ENCODE measurements around the gene WRAP73. TPM values are rescaled to one million over a fixed set of nuclear protein-coding genes. Genes with fewer than 3 reads are reported as not detected.

WRAP73 gene
- total RNA-seq, 1 donor from 2014 or later, result 15.5 TPM

DNA sequence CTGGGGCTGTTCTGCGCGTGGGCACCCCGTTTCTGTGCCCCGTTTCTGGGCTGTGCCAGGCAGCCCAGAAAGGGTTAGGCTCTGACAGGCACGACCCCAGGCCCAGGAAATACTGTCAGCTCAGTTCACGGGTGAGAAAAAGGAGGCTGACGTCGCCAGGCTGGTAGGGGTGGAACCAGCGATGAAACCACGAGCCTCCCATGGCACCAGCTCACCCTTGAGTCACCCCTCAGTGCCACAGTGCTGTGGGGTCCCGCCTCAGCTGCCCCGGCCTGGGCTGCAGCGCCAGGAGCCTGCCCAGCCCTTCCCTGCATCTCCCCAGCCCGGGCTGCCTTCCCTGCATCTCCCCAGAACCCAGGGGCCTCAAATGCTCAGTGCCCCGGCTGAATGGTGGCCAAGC, 50.1 kb downstream of the WRAP73 start:
- H3K36me3 Mint-ChIP-seq (ENCODE audit: low read depth), result no peaks in the 10 kb centered on the region
- TF ChIP-seq, protein P1, sequence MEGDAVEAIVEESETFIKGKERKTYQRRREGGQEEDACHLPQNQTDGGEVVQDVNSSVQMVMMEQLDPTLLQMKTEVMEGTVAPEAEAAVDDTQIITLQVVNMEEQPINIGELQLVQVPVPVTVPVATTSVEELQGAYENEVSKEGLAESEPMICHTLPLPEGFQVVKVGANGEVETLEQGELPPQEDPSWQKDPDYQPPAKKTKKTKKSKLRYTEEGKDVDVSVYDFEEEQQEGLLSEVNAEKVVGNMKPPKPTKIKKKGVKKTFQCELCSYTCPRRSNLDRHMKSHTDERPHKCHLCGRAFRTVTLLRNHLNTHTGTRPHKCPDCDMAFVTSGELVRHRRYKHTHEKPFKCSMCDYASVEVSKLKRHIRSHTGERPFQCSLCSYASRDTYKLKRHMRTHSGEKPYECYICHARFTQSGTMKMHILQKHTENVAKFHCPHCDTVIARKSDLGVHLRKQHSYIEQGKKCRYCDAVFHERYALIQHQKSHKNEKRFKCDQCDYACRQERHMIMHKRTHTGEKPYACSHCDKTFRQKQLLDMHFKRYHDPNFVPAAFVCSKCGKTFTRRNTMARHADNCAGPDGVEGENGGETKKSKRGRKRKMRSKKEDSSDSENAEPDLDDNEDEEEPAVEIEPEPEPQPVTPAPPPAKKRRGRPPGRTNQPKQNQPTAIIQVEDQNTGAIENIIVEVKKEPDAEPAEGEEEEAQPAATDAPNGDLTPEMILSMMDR (IDR thresholded peaks at IDR 0.05), result no peak
- no peaks in the 10 kb centered on the region for H3K9me3 Mint-ChIP-seq (ENCODE audit: low read depth)
- no peak overlapping the region for H3K27ac Mint-ChIP-seq (ENCODE audit: unreplicated experiment)
- DNase-seq (ENCODE audit: low spot score), result no peak
- peaks cover 4% of the 10 kb centered on the region for H3K27me3 Mint-ChIP-seq (ENCODE audit: low read depth)
- H3K4me3 Mint-ChIP-seq (ENCODE audit: unreplicated experiment), result no peak overlapping the region
- no peaks in the 10 kb centered on the region for H3K4me1 Mint-ChIP-seq (ENCODE audit: low read depth)

DNA sequence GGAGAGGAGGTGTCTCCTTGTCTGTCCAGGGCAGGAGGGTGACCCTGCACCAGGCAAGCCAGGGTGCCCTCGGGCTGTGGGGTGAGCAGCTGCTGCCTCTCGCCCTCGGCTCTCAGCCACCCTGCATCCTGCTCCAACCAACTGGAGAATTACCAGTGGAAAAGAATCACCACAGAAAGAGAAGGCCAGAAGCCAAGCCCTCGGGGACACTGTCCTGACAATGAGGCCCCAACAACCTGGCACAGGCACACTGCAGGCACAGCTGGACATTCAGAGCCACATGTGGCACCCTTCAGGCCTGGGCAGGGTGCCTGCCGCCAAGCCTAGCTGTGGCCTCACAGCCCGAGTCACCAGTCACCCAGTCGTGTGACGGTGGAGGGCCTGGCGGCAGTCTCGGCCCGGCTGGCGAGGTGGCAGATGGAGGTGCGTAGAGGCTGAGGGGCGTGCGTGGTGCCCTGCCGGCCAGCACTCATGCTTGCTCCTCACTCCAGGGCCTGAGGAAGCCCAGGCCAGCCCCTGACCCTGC, 50.6 kb downstream of the WRAP73 start:
- no peak for DNase-seq (ENCODE audit: low spot score)
- TF ChIP-seq, protein P1 (IDR thresholded peaks at IDR 0.05), result no peak

DNA sequence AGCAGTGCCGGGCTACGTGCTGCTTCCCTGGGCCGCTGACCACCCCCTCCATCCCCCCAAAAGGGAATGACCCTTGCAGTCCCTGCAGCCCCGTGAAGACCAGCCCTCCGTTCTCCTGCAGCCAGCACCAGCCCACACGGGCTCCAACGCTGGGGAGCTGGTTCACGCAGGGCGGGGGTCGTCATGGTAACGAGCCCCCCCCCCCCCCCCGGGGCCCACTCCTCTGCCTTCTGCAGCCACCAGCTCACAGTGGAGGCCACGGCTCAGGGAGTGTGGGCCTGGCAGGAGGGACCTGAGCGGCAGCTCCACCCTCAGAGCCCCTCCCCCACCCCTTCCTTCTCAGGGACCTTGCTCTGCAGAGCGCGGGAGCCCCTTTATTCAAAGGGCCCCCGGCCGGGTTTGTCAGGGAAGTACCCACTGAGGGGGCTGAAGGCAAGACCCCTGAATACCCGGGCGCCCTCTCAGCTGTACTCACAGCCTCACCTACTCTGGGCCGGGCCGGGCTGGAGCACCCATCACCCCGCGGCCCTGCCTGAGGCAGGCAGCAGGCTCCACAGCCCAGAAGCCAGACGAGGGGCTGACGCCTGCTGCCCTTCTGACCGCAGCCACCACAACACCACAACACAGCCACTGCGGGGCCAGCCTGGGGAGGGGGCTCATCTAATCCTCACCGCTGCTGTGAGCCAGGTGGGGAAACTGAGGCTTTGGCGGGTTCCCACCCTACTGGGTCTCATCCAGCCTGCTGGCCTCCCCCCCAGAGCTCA, 51.2 kb downstream of the WRAP73 start:
- H3K4me3 Mint-ChIP-seq (ENCODE audit: unreplicated experiment), result no peak overlapping the region
- H3K4me1 Mint-ChIP-seq (ENCODE audit: low read depth), result no peaks in the 10 kb centered on the region
- H3K27me3 Mint-ChIP-seq (ENCODE audit: low read depth), result peaks cover 4% of the 10 kb centered on the region
- no peak overlapping the region for H3K27ac Mint-ChIP-seq (ENCODE audit: unreplicated experiment)
- H3K36me3 Mint-ChIP-seq (ENCODE audit: low read depth), result no peaks in the 10 kb centered on the region
- no peak for DNase-seq (ENCODE audit: low spot score)
- no peaks in the 10 kb centered on the region for H3K9me3 Mint-ChIP-seq (ENCODE audit: low read depth)
- TF ChIP-seq, protein P1 (IDR thresholded peaks at IDR 0.05), result no peak

More for the DNA sequence above, 50.6 kb downstream of the WRAP73 start:
- Mint-ChIP-seq H3K27ac (ENCODE audit: unreplicated experiment) (no peak overlapping the region), H3K36me3 (ENCODE audit: low read depth) (no peaks in the 10 kb centered on the region), H3K27me3 (ENCODE audit: low read depth) (peaks cover 4% of the 10 kb centered on the region), H3K4me1 (ENCODE audit: low read depth) (no peaks in the 10 kb centered on the region), H3K4me3 (ENCODE audit: unreplicated experiment) (no peak overlapping the region), H3K9me3 (ENCODE audit: low read depth) (no peaks in the 10 kb centered on the region)

DNA sequence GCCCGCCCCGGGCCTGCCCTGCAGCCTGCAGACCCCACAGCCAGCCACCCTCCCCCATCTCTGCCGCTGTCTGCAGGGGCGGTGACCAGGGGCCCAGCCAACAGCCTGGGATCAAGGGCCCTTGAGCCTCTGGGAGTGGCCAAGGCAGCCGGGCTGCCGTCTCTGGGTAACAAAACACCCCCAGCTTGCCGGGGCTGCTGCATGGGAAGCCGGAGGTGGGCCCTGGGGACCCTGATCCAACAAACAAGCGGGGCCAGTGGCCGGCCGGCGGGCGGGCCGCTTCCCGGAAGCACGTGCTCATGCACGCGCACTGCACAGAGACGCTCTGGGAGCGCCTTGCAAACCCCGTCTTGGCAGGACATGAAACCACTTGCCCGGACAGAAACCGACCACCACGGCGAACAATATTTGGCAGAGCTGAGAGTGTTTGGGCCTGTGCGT, 51.8 kb downstream of the WRAP73 start:
- peaks cover 4% of the 10 kb centered on the region for H3K27me3 Mint-ChIP-seq (ENCODE audit: low read depth)
- TF ChIP-seq, protein P1 (IDR thresholded peaks at IDR 0.05), result no peak
- no peaks in the 10 kb centered on the region for H3K36me3 Mint-ChIP-seq (ENCODE audit: low read depth)
- no peaks in the 10 kb centered on the region for H3K4me1 Mint-ChIP-seq (ENCODE audit: low read depth)
- H3K9me3 Mint-ChIP-seq (ENCODE audit: low read depth), result no peaks in the 10 kb centered on the region
- H3K4me3 Mint-ChIP-seq (ENCODE audit: unreplicated experiment), result no peak overlapping the region
- no peak overlapping the region for H3K27ac Mint-ChIP-seq (ENCODE audit: unreplicated experiment)
- no peak for DNase-seq (ENCODE audit: low spot score)

DNA sequence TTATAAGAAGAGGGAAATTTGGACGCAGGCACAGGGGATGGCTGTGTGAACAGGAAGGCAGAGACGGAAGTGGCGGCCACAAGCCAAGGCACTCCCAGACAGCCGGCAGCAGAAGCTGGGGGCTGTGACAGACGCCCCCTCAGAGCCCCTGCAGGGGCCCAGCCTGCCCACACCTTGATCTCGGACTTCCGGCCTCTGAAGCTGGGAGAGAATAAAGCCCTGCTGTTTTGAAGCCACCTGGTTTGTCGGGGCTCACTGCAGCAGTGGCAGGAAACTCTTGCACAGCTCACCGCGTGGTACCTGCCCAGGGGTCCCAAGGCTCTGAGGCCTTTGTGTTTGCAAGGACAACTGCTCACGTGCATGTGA, 52.3 kb downstream of the WRAP73 start:
- no peak for DNase-seq (ENCODE audit: low spot score)
- Mint-ChIP-seq H3K27ac (ENCODE audit: unreplicated experiment) (no peak overlapping the region), H3K27me3 (ENCODE audit: low read depth) (peaks cover 4% of the 10 kb centered on the region), H3K4me3 (ENCODE audit: unreplicated experiment) (no peak overlapping the region), H3K9me3 (ENCODE audit: low read depth) (no peaks in the 10 kb centered on the region), H3K4me1 (ENCODE audit: low read depth) (no peaks in the 10 kb centered on the region), H3K36me3 (ENCODE audit: low read depth) (no peaks in the 10 kb centered on the region)
- TF ChIP-seq, protein P1 (IDR thresholded peaks at IDR 0.05), result no peak
